Astrocyte (in vitro differentiated cells and primary cell): Measurements from ENCODE around the gene HTT-AS. TPM values are rescaled to one million over a fixed set of nuclear protein-coding genes. Genes with fewer than 3 reads are reported as not detected.

ENCODE experiments used
- DNase-seq: peaks from one replicate; pipeline ENCODE4 v3.0.0-alpha.2; 2010; ENCODE audit warnings: low read depth
- FAIRE-seq: peaks from 2 replicates; lab custom pipeline; 2011; peaks lifted over from hg19 to GRCh38; lab: Jason Lieb, UNC
- H2AFZ ChIP-seq: 2 replicates; pipeline ENCODE4 v1.6.0; 2012; ENCODE audit warnings: low read depth, low read length, inconsistent platforms
- H3K27ac ChIP-seq: 2 replicates; pipeline ENCODE4 v1.5.1; 2011; ENCODE audit warnings: low read depth, low read length, inconsistent platforms
- H3K27me3 ChIP-seq: 2 replicates; pipeline ENCODE4 v1.6.0; 2011; ENCODE audit warnings: low read length, inconsistent platforms; ENCODE audit not compliant: insufficient read depth
- H3K36me3 ChIP-seq: 2 replicates; pipeline ENCODE4 v1.5.1; 2011; ENCODE audit warnings: low read length, inconsistent platforms; ENCODE audit not compliant: insufficient read depth
- H3K4me1 ChIP-seq: 2 replicates; pipeline ENCODE4 v1.5.1; 2011; ENCODE audit warnings: low read length, inconsistent platforms; ENCODE audit not compliant: insufficient read depth
- H3K4me2 ChIP-seq: 2 replicates; pipeline ENCODE4 v1.6.0; 2012; ENCODE audit warnings: low read length, inconsistent platforms
- H3K4me3 ChIP-seq: 2 replicates; pipeline ENCODE4 v1.5.1; 2011; ENCODE audit warnings: low read depth, mild to moderate bottlenecking, low read length, inconsistent platforms; ENCODE audit not compliant: insufficient read depth
- H3K79me2 ChIP-seq: 2 replicates; pipeline ENCODE4 v1.6.0; 2012; ENCODE audit warnings: mild to moderate bottlenecking, low read length, inconsistent platforms; ENCODE audit not compliant: insufficient read depth
- H3K9ac ChIP-seq: 2 replicates; pipeline ENCODE4 v1.6.0; 2012; ENCODE audit warnings: mild to moderate bottlenecking, low read length, inconsistent platforms
- H3K9me3 ChIP-seq: 2 replicates; pipeline ENCODE4 v1.5.1; 2012; ENCODE audit warnings: low read depth, mild to moderate bottlenecking, low read length, inconsistent platforms; ENCODE audit not compliant: insufficient read depth
- H4K20me1 ChIP-seq: 2 replicates; pipeline ENCODE4 v1.6.0; 2012; ENCODE audit warnings: low read length, inconsistent platforms; ENCODE audit not compliant: insufficient read depth
- H3K27ac Mint-ChIP-seq: one replicate; pipeline ENCODE4 v1.8.0; 2021; ENCODE audit warnings: mild to moderate bottlenecking, mixed read lengths; ENCODE audit not compliant: unreplicated experiment
- H3K27me3 Mint-ChIP-seq: one replicate; pipeline ENCODE4 v1.8.0; 2021; ENCODE audit warnings: low read depth, mixed read lengths; ENCODE audit not compliant: unreplicated experiment
- H3K36me3 Mint-ChIP-seq: one replicate; pipeline ENCODE4 v1.8.0; 2021; ENCODE audit warnings: low read depth, mixed read lengths; ENCODE audit not compliant: unreplicated experiment
- H3K4me1 Mint-ChIP-seq: one replicate; pipeline ENCODE4 v1.8.0; 2021; ENCODE audit warnings: low read depth, mixed read lengths; ENCODE audit not compliant: unreplicated experiment
- H3K4me3 Mint-ChIP-seq: one replicate; pipeline ENCODE4 v1.8.0; 2021; ENCODE audit warnings: mild to moderate bottlenecking, moderate library complexity, mixed read lengths; ENCODE audit not compliant: unreplicated experiment
- H3K9me3 Mint-ChIP-seq: one replicate; pipeline ENCODE4 v1.8.0; 2021; ENCODE audit warnings: mild to moderate bottlenecking, mixed read lengths; ENCODE audit not compliant: unreplicated experiment
- EZH2 ChIP-seq: IDR thresholded peaks from 2 replicates; pipeline ENCODE4 v1.6.1; 2012; ENCODE audit warnings: mild to moderate bottlenecking, low read length, inconsistent platforms; ENCODE audit not compliant: insufficient read depth
- total RNA-seq: library from RNA; stranded (reverse); gene quantifications from 2 replicates; pipeline ENCODE4 v1.2.1, GENCODE V29; 2021
- TF ChIP-seq, protein P1 (sequence below): IDR thresholded peaks from 2 replicates; pipeline ENCODE4 v1.5.1; 2011; ENCODE audit warnings: low read depth, mild to moderate bottlenecking, inconsistent platforms, low read length, moderate library complexity; ENCODE audit not compliant: insufficient read depth

Gene HTT-AS
- total RNA-seq, 1 donor from 2014 or later = not detected

- peaks cover 33% of the 10 kb centered on the region for H3K4me1 Mint-ChIP-seq
- H3K27ac ChIP-seq = no peak overlapping the region
- H3K9me3 Mint-ChIP-seq = no peaks in the 10 kb centered on the region
- no peak overlapping the region for H3K4me3 Mint-ChIP-seq
- no peaks in the 10 kb centered on the region for H3K9me3 ChIP-seq
- H3K36me3 Mint-ChIP-seq = peaks cover 14% of the 10 kb centered on the region
- peaks cover 10% of the 10 kb centered on the region for H4K20me1 ChIP-seq
- no peak overlapping the region for H3K4me2 ChIP-seq
- H3K79me2 ChIP-seq = no peaks in the 10 kb centered on the region
- no peak overlapping the region for H3K4me3 ChIP-seq
- FAIRE-seq (no peak), DNase-seq (no peak)
- H3K27me3 Mint-ChIP-seq = no peaks in the 10 kb centered on the region
- H3K27ac Mint-ChIP-seq = no peak overlapping the region
- TF ChIP-seq, protein P1, sequence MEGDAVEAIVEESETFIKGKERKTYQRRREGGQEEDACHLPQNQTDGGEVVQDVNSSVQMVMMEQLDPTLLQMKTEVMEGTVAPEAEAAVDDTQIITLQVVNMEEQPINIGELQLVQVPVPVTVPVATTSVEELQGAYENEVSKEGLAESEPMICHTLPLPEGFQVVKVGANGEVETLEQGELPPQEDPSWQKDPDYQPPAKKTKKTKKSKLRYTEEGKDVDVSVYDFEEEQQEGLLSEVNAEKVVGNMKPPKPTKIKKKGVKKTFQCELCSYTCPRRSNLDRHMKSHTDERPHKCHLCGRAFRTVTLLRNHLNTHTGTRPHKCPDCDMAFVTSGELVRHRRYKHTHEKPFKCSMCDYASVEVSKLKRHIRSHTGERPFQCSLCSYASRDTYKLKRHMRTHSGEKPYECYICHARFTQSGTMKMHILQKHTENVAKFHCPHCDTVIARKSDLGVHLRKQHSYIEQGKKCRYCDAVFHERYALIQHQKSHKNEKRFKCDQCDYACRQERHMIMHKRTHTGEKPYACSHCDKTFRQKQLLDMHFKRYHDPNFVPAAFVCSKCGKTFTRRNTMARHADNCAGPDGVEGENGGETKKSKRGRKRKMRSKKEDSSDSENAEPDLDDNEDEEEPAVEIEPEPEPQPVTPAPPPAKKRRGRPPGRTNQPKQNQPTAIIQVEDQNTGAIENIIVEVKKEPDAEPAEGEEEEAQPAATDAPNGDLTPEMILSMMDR = no peak
- no peak for TF ChIP-seq EZH2
- peaks cover 15% of the 10 kb centered on the region for H3K4me1 ChIP-seq
- peaks cover 38% of the 10 kb centered on the region for H3K36me3 ChIP-seq
- H2AFZ ChIP-seq = no peak overlapping the region
- H3K9ac ChIP-seq = no peak overlapping the region
- H3K27me3 ChIP-seq = no peaks in the 10 kb centered on the region
These were observed 45.1 kb upstream of the HTT-AS start for GRCh38 chr4:3119464-3119863.

DNA sequence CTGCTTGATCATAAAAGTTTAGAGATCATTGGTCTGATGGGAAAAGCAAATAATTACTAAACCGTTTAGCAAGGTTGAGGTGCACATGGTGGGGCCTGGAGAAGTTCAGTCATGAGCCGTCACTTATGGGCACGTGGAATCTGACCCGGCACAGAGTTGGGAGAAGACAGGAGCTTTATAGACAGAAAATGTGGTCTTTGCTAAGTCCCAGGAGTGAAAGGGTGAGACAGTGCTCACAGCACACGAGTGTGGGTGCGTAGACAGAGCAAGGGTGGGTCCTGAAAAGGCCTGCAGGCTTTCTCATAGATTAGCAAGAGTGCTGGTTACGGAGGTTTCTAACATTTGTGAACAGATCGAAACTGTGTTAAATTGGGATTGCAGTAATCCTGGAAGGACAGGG, 44.0 kb upstream of the HTT-AS start:
- no peak for TF ChIP-seq EZH2
- TF ChIP-seq, protein P1 = no peak
- no peak for FAIRE-seq
- Histone ChIP-seq H3K79me2 (no peaks in the 10 kb centered on the region), H3K4me2 (no peak overlapping the region), H2AFZ (no peak overlapping the region), H3K27ac (no peak overlapping the region), H3K36me3 (peaks cover 38% of the 10 kb centered on the region), H3K4me1 (peaks cover 15% of the 10 kb centered on the region), H3K9me3 (no peaks in the 10 kb centered on the region), H3K27me3 (no peaks in the 10 kb centered on the region), H3K9ac (no peak overlapping the region), H4K20me1 (peaks cover 10% of the 10 kb centered on the region), H3K4me3 (no peak overlapping the region)
- peaks cover 29% of the 10 kb centered on the region for H3K4me1 Mint-ChIP-seq
- no peaks in the 10 kb centered on the region for H3K27me3 Mint-ChIP-seq
- no peak overlapping the region for H3K4me3 Mint-ChIP-seq
- DNase-seq = no peak
- H3K27ac Mint-ChIP-seq = no peak overlapping the region
- H3K36me3 Mint-ChIP-seq = peaks cover 15% of the 10 kb centered on the region
- no peaks in the 10 kb centered on the region for H3K9me3 Mint-ChIP-seq

- H3K9me3 ChIP-seq = no peaks in the 10 kb centered on the region
- peaks cover 26% of the 10 kb centered on the region for H3K4me1 Mint-ChIP-seq
- peaks cover 23% of the 10 kb centered on the region for H3K4me1 ChIP-seq
- no peak overlapping the region for H3K4me3 ChIP-seq
- no peak overlapping the region for H3K4me3 Mint-ChIP-seq
- FAIRE-seq = no peak
- H3K36me3 Mint-ChIP-seq = peaks cover 16% of the 10 kb centered on the region
- H3K36me3 ChIP-seq = peaks cover 29% of the 10 kb centered on the region
- H3K27me3 Mint-ChIP-seq = no peaks in the 10 kb centered on the region
- H3K9ac ChIP-seq = no peak overlapping the region
- TF ChIP-seq, protein P1 = no peak
- no peak for TF ChIP-seq EZH2
- no peaks in the 10 kb centered on the region for H3K79me2 ChIP-seq
- no peak overlapping the region for H2AFZ ChIP-seq
- H3K9me3 Mint-ChIP-seq = no peaks in the 10 kb centered on the region
- DNase-seq = no peak
- H3K27ac ChIP-seq = no peak overlapping the region
- no peak overlapping the region for H3K4me2 ChIP-seq
- peaks cover 21% of the 10 kb centered on the region for H4K20me1 ChIP-seq
- H3K27me3 ChIP-seq = no peaks in the 10 kb centered on the region
- H3K27ac Mint-ChIP-seq = no peak overlapping the region
These were observed 42.6 kb upstream of the HTT-AS start for GRCh38 chr4:3116955-3117354.
